NB4 (cell line): ENCODE results near the gene CRAMP1.

Experiments used
- DNase-seq: peaks from one replicate; pipeline ENCODE4 v3.0.0; 2010; ENCODE audit warnings: low read depth
- H3K4me3 ChIP-seq: one replicate; pipeline ENCODE4 v1.5.1; 2011; ENCODE audit warnings: mild to moderate bottlenecking, low read depth, low read length, moderate library complexity
- MYC ChIP-seq: IDR thresholded peaks from 2 replicates; pipeline ENCODE4 v1.6.1; 2011; ENCODE audit warnings: low read depth, low read length
- POLR2A ChIP-seq: IDR thresholded peaks from 2 replicates; pipeline ENCODE4 v1.6.1; 2011; ENCODE audit warnings: mild to moderate bottlenecking; ENCODE audit not compliant: insufficient read length; ENCODE audit errors: extremely low read depth
- TF ChIP-seq, protein P1 (sequence below): IDR thresholded peaks from 2 replicates; pipeline ENCODE4 v1.6.1; 2011; ENCODE audit warnings: low read depth, low read length
- TF ChIP-seq, protein P2 (sequence below): IDR thresholded peaks from one replicate; pipeline ENCODE4 v1.5.1; 2012; ENCODE audit warnings: low read depth, low read length

Gene CRAMP1

DNA sequence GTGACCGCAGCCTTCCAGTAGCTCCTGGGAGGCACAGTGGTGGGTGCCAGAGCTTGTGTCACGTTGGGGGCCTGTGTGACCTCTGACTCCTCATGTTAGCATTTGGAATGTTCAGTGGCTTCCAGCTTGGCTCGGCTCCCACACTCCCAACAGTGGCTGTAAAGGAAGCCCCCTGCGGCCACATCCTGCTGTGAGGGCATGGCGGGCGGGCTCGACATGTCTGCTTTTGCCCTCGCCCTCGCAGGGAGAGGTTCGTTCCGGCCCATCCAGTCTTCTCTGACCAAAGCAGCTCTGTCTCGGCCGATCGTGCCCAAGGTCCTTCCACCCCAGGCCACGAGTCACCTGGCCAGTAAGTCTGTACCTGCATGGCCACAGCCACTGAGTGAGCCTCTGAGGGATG is 53.7 kb downstream of the CRAMP1 start:
- TF ChIP-seq, protein P1, sequence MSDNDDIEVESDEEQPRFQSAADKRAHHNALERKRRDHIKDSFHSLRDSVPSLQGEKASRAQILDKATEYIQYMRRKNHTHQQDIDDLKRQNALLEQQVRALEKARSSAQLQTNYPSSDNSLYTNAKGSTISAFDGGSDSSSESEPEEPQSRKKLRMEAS, result no peak
- TF ChIP-seq POLR2A, result no peak
- TF ChIP-seq, protein P2, sequence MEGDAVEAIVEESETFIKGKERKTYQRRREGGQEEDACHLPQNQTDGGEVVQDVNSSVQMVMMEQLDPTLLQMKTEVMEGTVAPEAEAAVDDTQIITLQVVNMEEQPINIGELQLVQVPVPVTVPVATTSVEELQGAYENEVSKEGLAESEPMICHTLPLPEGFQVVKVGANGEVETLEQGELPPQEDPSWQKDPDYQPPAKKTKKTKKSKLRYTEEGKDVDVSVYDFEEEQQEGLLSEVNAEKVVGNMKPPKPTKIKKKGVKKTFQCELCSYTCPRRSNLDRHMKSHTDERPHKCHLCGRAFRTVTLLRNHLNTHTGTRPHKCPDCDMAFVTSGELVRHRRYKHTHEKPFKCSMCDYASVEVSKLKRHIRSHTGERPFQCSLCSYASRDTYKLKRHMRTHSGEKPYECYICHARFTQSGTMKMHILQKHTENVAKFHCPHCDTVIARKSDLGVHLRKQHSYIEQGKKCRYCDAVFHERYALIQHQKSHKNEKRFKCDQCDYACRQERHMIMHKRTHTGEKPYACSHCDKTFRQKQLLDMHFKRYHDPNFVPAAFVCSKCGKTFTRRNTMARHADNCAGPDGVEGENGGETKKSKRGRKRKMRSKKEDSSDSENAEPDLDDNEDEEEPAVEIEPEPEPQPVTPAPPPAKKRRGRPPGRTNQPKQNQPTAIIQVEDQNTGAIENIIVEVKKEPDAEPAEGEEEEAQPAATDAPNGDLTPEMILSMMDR, result no peak
- no peak for TF ChIP-seq MYC

GRCh38 chr16:1666316-1666715 is 54.2 kb downstream of the CRAMP1 start:
- DNase-seq, result no peak
- no peak overlapping the region for H3K4me3 ChIP-seq
- TF ChIP-seq, protein P1, result no peak
- no peak for TF ChIP-seq MYC
- TF ChIP-seq, protein P2, result no peak
- TF ChIP-seq POLR2A, result no peak

More for the DNA sequence above, 53.7 kb downstream of the CRAMP1 start:
- DNase-seq, result no peak
- H3K4me3 ChIP-seq, result no peak overlapping the region

GRCh38 chr16:1667271-1667670 is 55.1 kb downstream of the CRAMP1 start:
- TF ChIP-seq, protein P1, result no peak
- TF ChIP-seq MYC (no peak), POLR2A (no peak)
- TF ChIP-seq, protein P2, result no peak
- no peak overlapping the region for H3K4me3 ChIP-seq
- DNase-seq, result no peak

GRCh38 chr16:1667916-1668315 is 55.8 kb downstream of the CRAMP1 start:
- TF ChIP-seq POLR2A (no peak), MYC (no peak)
- TF ChIP-seq, protein P1, result no peak
- TF ChIP-seq, protein P2, result no peak
- DNase-seq, result no peak
- H3K4me3 ChIP-seq, result no peak overlapping the region

- TF ChIP-seq MYC (no peak), POLR2A (no peak)
- TF ChIP-seq, protein P1, result no peak
- TF ChIP-seq, protein P2, result no peak
- no peak overlapping the region for H3K4me3 ChIP-seq
- no peak for DNase-seq
These were observed 56.6 kb downstream of the CRAMP1 start for GRCh38 chr16:1668612-1669319.
